LNCaP clone FGC (cell line): ENCODE results near the gene NKD2.
"Not testable (repeated sequence)": the region's sequence is repeated elsewhere in the genome, so short reads cannot be mapped to it uniquely, and the experiment has no call there.

Source experiments
- DNase-seq: peaks from one replicate; pipeline ENCODE4 v3.0.0-alpha.2; 2011; ENCODE audit warnings: low read depth
- H3K4me3 ChIP-seq: 2 replicates; pipeline ENCODE4 v1.5.1; 2011; ENCODE audit warnings: mild to moderate bottlenecking, low read depth, low read length, control low read depth
- TF ChIP-seq, protein P1 (sequence below): IDR thresholded peaks from 2 replicates; pipeline ENCODE4 v1.5.1; 2012; ENCODE audit warnings: mild to moderate bottlenecking; ENCODE audit not compliant: control insufficient read depth, insufficient read depth; ENCODE audit errors: extremely low read depth

The NKD2 gene

DNA sequence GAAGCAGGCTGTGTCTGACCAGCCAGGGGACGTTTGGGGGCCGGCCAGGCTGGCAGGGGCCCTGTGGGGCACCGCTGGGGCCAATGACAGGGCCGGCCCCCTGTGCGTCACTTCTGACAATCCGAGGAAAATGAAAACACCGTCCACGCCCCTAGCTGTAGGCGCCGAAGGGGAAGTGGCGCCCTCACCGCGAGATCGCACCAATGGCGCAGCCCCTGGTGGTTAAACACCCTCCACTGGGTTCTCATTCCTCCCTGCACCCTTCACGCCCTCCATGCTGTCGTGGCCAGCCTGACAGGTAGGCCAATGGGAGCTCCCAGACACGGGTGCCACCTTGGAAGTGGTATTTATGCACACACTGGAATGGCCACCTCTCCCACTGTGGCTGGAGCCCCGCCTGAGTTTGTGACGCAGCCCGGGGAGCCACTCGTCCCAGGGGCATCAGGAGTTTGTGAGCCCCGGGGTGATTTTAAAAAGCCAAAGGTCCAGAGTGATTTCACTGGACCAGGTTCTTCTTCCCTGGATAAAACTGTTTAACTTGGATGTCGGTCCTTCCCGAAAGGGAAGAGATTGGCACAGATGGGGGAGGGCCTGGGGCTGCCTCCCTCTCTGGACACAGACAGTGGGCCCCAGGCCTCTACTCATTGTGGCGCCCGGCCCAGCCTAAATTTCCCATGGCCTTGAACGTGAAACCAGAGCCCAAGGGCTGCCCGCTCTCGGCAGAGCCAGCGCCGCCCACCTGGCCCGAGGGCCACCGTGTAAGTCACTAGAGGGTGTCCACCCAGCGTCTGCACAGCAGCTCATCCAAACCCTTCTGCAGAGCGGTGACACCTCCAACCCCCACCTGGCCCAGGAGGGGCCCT lies 49.7 kb downstream of the NKD2 start:
- no peak for DNase-seq
- H3K4me3 ChIP-seq, result no peak overlapping the region
- TF ChIP-seq, protein P1, sequence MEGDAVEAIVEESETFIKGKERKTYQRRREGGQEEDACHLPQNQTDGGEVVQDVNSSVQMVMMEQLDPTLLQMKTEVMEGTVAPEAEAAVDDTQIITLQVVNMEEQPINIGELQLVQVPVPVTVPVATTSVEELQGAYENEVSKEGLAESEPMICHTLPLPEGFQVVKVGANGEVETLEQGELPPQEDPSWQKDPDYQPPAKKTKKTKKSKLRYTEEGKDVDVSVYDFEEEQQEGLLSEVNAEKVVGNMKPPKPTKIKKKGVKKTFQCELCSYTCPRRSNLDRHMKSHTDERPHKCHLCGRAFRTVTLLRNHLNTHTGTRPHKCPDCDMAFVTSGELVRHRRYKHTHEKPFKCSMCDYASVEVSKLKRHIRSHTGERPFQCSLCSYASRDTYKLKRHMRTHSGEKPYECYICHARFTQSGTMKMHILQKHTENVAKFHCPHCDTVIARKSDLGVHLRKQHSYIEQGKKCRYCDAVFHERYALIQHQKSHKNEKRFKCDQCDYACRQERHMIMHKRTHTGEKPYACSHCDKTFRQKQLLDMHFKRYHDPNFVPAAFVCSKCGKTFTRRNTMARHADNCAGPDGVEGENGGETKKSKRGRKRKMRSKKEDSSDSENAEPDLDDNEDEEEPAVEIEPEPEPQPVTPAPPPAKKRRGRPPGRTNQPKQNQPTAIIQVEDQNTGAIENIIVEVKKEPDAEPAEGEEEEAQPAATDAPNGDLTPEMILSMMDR, result no peak

DNA sequence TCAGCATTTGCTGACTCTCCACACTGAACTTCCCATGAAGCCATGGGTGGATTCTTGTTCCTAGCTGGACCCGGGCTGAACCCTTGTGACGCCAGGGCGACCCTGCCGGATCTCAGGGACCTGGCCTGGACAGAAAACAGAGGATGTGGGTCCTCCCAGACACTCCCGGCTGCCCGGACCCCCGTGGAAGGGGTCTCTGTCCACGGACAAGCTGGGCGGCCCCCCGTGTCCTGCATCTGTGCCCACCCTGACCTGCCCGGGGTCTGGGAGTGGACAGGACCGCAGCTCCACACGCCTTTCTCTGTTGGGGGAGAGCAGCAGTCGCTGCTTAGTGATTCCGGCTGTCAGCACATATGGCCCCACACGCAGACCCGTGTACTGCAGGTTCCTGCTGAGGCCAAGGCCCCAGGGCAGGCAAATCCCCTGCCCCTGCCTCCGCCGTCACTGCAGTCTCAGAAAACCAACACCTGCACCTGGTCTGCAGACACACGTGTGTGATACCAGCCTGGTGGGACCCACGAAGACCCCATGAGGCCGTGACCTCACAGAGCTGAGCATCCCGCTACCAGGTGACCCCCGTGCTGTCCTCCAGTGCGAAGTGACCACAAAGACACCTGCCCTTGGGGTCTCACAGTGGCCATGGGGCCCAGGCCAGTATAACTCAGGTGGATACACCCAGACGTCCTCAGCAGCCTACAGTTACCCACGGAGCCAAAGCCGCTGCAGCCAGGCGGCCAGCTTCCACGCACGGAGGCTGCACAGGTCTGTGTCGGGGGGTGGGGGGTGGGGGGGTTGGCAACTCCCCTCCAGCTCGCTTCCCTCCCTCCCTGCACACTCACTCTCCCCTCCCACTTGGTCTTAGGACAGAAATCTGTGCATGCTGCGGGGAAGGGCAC lies 50.6 kb downstream of the NKD2 start:
- TF ChIP-seq, protein P1, result no peak
- no peak for DNase-seq
- no peak overlapping the region for H3K4me3 ChIP-seq

GRCh38 chr5:1059884-1060263 lies 51.3 kb downstream of the NKD2 start:
- no peak for DNase-seq
- TF ChIP-seq, protein P1, result no peak
- no peak overlapping the region for H3K4me3 ChIP-seq

GRCh38 chr5:1060535-1060981 lies 52.0 kb downstream of the NKD2 start:
- TF ChIP-seq, protein P1, result no peak
- H3K4me3 ChIP-seq, result no peak overlapping the region
- DNase-seq, result no peak

DNA sequence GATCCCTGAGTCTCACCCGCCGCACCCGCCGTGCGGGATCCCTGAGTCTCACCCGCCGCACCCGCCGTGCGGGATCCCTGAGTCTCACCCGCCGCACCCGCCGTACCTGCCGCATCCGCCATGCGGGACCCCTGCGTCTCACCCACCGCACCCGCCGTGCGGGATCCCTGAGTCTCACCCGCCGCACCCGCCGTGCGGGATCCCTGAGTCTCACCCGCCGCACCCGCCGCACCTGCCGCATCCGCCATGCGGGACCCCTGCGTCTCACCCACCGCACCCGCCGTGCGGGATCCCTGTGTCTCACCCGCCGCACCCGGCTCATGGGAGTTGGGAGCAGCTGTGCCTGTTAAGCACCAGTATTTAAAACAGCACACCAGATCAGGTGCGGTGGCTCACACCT lies 52.7 kb downstream of the NKD2 start:
- not testable (repeated sequence) for DNase-seq, H3K4me3 ChIP-seq

DNA sequence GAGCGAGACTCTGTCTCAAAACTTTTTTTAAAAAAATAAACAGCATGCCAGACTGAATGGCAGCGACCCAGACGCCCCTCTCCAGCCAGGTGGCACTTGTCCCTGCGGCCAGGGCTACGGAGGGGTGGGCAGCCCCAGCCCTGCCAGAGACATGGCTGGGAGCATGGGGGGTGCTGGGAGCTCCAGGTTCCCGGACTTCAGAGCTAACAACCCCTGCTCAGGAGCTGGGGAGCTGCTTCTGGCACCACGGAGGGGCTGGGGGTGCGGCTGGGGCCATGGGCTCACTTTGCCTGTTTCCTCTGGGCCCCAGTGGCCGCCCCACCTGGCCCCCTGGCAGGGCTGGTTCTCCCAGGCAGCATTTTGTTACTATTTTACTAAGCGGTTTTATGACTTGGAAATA lies 53.3 kb downstream of the NKD2 start:
- no peak for DNase-seq
- TF ChIP-seq, protein P1, result no peak
- no peak overlapping the region for H3K4me3 ChIP-seq
